ENCODE measurements around the gene LLGL1. TPM values are rescaled to one million over a fixed set of nuclear protein-coding genes. Genes with fewer than 3 reads are reported as not detected.
"Not testable (repeated sequence)": the region's sequence is repeated elsewhere in the genome, so short reads cannot be mapped to it uniquely, and the experiment has no call there.

LLGL1 gene
- polyA plus RNA-seq, 1 donor from 2014 or later, result 52.2 TPM

- Histone ChIP-seq H3K4me3 (ENCODE audit: low read length) (no peak overlapping the region), H3K27me3 (ENCODE audit: insufficient read depth, low read depth, low read length) (no peaks in the 10 kb centered on the region), H3K4me2 (ENCODE audit: low read length) (no peak overlapping the region), H2AFZ (ENCODE audit: low read depth, low read length) (no peak overlapping the region), H4K20me1 (ENCODE audit: insufficient read depth) (no peaks in the 10 kb centered on the region), H3K9me2 (ENCODE audit: insufficient read depth, low read length) (no peaks in the 10 kb centered on the region), H3K36me3 (ENCODE audit: insufficient read depth, low read length) (no peaks in the 10 kb centered on the region), H3K9me3 (ENCODE audit: low read length) (no peaks in the 10 kb centered on the region), H3K27ac (ENCODE audit: low read length) (no peak overlapping the region), H3K9ac (ENCODE audit: low read length) (no peak overlapping the region), H3K79me2 (replicated peaks; ENCODE audit: insufficient read depth, low read length) (no peaks in the 10 kb centered on the region), H3F3A (ENCODE audit: insufficient read depth, low read length, poor library complexity, severe bottlenecking) (no peaks in the 10 kb centered on the region)
- TF ChIP-seq TAF1 (IDR thresholded peaks at IDR 0.05; ENCODE audit: low read depth), result no peak
Observed at GRCh38 chr17:18206962-18207361, 18.5 kb upstream of the LLGL1 start.

GRCh38 chr17:18208092-18208491, 17.3 kb upstream of the LLGL1 start:
- Histone ChIP-seq H2AFZ (ENCODE audit: low read depth, low read length) (no peak overlapping the region), H3K9me3 (ENCODE audit: low read length) (no peaks in the 10 kb centered on the region), H3F3A (ENCODE audit: insufficient read depth, low read length, poor library complexity, severe bottlenecking) (no peaks in the 10 kb centered on the region), H3K79me2 (replicated peaks; ENCODE audit: insufficient read depth, low read length) (no peaks in the 10 kb centered on the region), H3K9me2 (ENCODE audit: insufficient read depth, low read length) (no peaks in the 10 kb centered on the region), H3K36me3 (ENCODE audit: insufficient read depth, low read length) (no peaks in the 10 kb centered on the region), H3K4me3 (ENCODE audit: low read length) (no peak overlapping the region), H4K20me1 (ENCODE audit: insufficient read depth) (no peaks in the 10 kb centered on the region), H3K27ac (ENCODE audit: low read length) (no peak overlapping the region), H3K4me2 (ENCODE audit: low read length) (no peak overlapping the region), H3K27me3 (ENCODE audit: insufficient read depth, low read depth, low read length) (no peaks in the 10 kb centered on the region), H3K9ac (ENCODE audit: low read length) (no peak overlapping the region)
- TF ChIP-seq TAF1 (IDR thresholded peaks at IDR 0.05; ENCODE audit: low read depth), result no peak

GRCh38 chr17:18213666-18214270, 11.7 kb upstream of the LLGL1 start:
- Histone ChIP-seq H3F3A (ENCODE audit: insufficient read depth, low read length, poor library complexity, severe bottlenecking) (no peaks in the 10 kb centered on the region), H3K9me2 (ENCODE audit: insufficient read depth, low read length) (no peaks in the 10 kb centered on the region), H3K36me3 (ENCODE audit: insufficient read depth, low read length) (no peaks in the 10 kb centered on the region), H3K9ac (ENCODE audit: low read length) (no peak overlapping the region), H3K9me3 (ENCODE audit: low read length) (no peaks in the 10 kb centered on the region), H3K27ac (ENCODE audit: low read length) (no peak overlapping the region), H3K79me2 (replicated peaks; ENCODE audit: insufficient read depth, low read length) (no peaks in the 10 kb centered on the region), H2AFZ (ENCODE audit: low read depth, low read length) (no peak overlapping the region), H3K4me3 (ENCODE audit: low read length) (no peak overlapping the region), H3K4me2 (ENCODE audit: low read length) (no peak overlapping the region), H3K27me3 (ENCODE audit: insufficient read depth, low read depth, low read length) (no peaks in the 10 kb centered on the region), H4K20me1 (ENCODE audit: insufficient read depth) (no peaks in the 10 kb centered on the region)
- TF ChIP-seq REST (IDR thresholded peaks at IDR 0.05; ENCODE audit: borderline replicate concordance) (no peak), RAD21 (conservative IDR thresholded peaks at IDR 0.05) (no peak), EP300 (conservative IDR thresholded peaks at IDR 0.05; ENCODE audit: poor library complexity, severe bottlenecking) (no peak), MXI1 (conservative IDR thresholded peaks at IDR 0.05; ENCODE audit: poor library complexity, severe bottlenecking) (no peak), EZH2 (IDR thresholded peaks at IDR 0.05; ENCODE audit: borderline replicate concordance, insufficient read depth, low read length, poor library complexity, severe bottlenecking) (no peak), SMC3 (conservative IDR thresholded peaks at IDR 0.05; ENCODE audit: poor library complexity) (no peak), TAF1 (IDR thresholded peaks at IDR 0.05; ENCODE audit: low read depth) (no peak), POLR2AphosphoS5 (IDR thresholded peaks at IDR 0.05) (no peak)
- TF ChIP-seq, protein P1, sequence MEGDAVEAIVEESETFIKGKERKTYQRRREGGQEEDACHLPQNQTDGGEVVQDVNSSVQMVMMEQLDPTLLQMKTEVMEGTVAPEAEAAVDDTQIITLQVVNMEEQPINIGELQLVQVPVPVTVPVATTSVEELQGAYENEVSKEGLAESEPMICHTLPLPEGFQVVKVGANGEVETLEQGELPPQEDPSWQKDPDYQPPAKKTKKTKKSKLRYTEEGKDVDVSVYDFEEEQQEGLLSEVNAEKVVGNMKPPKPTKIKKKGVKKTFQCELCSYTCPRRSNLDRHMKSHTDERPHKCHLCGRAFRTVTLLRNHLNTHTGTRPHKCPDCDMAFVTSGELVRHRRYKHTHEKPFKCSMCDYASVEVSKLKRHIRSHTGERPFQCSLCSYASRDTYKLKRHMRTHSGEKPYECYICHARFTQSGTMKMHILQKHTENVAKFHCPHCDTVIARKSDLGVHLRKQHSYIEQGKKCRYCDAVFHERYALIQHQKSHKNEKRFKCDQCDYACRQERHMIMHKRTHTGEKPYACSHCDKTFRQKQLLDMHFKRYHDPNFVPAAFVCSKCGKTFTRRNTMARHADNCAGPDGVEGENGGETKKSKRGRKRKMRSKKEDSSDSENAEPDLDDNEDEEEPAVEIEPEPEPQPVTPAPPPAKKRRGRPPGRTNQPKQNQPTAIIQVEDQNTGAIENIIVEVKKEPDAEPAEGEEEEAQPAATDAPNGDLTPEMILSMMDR (IDR thresholded peaks at IDR 0.05; ENCODE audit: poor library complexity, severe bottlenecking), result no peak

DNA sequence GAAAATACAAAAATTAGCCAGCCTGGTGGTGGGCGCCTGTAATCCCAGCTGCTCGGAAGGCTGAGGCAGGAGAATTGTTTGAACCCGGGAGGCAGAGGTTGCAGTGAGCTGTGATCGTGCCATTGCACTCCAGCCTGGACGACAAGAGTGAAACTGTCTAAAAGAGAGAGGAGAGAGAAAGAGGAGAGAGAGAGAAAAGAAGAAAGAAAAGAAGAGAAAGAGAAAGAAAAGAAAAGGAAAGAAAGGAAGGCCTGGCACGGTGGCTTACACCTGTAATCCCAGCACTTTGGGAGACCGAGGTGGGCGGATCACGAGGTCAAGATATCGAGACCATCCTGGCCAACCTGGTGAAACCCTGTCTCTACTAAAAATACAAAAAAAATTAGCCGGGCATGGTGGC, 8.5 kb upstream of the LLGL1 start:
- H2AFZ ChIP-seq (ENCODE audit: low read depth, low read length); H3K4me2 ChIP-seq (ENCODE audit: low read length); H3K36me3 ChIP-seq (ENCODE audit: insufficient read depth, low read length); H3K9ac ChIP-seq (ENCODE audit: low read length); H3K9me3 ChIP-seq (ENCODE audit: low read length); H3K27ac ChIP-seq (ENCODE audit: low read length); H3K9me2 ChIP-seq (ENCODE audit: insufficient read depth, low read length); H3K79me2 ChIP-seq (replicated peaks; ENCODE audit: insufficient read depth, low read length); H3F3A ChIP-seq (ENCODE audit: insufficient read depth, low read length, poor library complexity, severe bottlenecking); H4K20me1 ChIP-seq (ENCODE audit: insufficient read depth); H3K4me3 ChIP-seq (ENCODE audit: low read length); H3K27me3 ChIP-seq (ENCODE audit: insufficient read depth, low read depth, low read length): not testable (repeated sequence)

Measured in neural cell (in vitro differentiated cells).